B cell (primary cell): ENCODE measurements around the gene MYO16. TPM values are rescaled to one million over a fixed set of nuclear protein-coding genes. Genes with fewer than 3 reads are reported as not detected.
A peak's percentile ranks its signal among the peaks of the same experiment; 100 is the strongest.

ENCODE experiments used
- ATAC-seq: fragments of 200-7000 bp; cut with Tn5 transposase; one replicate; pipeline ENCODE4 v1.10.0; 2021; ENCODE audit warnings: low read depth, mild to moderate bottlenecking, moderate number of reproducible peaks, moderate library complexity
- CTCF ChIA-PET: fragments of 350-600 bp; sonication (Branson Sonifier 250); formaldehyde crosslinking; loops from one replicate; lab custom pipeline; 2021; ENCODE audit warnings: antibody characterized with exemption, inconsistent platforms; lab: Charles Lee
- POLR2A ChIA-PET: fragments of 350-600 bp; sonication (Branson Sonifier 250); formaldehyde crosslinking; loops from one replicate; lab custom pipeline; 2021; ENCODE audit warnings: antibody characterized with exemption; lab: Charles Lee
- DNase-seq: peaks from one replicate; pipeline ENCODE4 v3.0.0; 2013
- H2AFZ ChIP-seq: 2 replicates; pipeline ENCODE4 v1.6.1; 2012; ENCODE audit warnings: mild to moderate bottlenecking, low read depth, low read length; ENCODE audit not compliant: insufficient read depth, poor library complexity, severe bottlenecking
- H3K27ac ChIP-seq, 2 donors: 1 replicate in 1 of 2; 2 replicates in 1 of 2; pipeline ENCODE4 v1.5.1; 2012 to 2013; ENCODE audit warnings: low read length in 2 of 2, mild to moderate bottlenecking in 2 of 2, moderate library complexity in 1 of 2
- H3K27me3 ChIP-seq, 4 experiments: fragments of 200-600 bp in 1 of 4; sonication (generic) in 1 of 4; replicated peaks in 1 of 4; 1 replicate in 2 of 4; 2 replicates in 2 of 4; pipeline versions ENCODE4 v1.6.1 to v1.7.0; 2013 to 2016; ENCODE audit warnings: low read length in 3 of 4, mild to moderate bottlenecking in 2 of 4, mixed read lengths in 1 of 4, moderate library complexity in 1 of 4; ENCODE audit not compliant: insufficient read depth in 4 of 4, control insufficient read depth in 3 of 4; ENCODE audit errors: control extremely low read depth in 1 of 4
- H3K36me3 ChIP-seq, 2 experiments: replicated peaks in 1 of 2; 1 replicate in 1 of 2; 2 replicates in 1 of 2; pipeline versions ENCODE4 v1.6.1 to v1.7.1; 2013; ENCODE audit warnings: low read length in 1 of 2; ENCODE audit not compliant: insufficient read depth in 2 of 2, control insufficient read depth in 1 of 2; ENCODE audit errors: control extremely low read depth in 1 of 2, extremely low read depth in 1 of 2
- H3K4me1 ChIP-seq, 2 donors: fragments of 200-600 bp in 1 of 2; sonication (generic) in 1 of 2; 1 replicate in 1 of 2; 2 replicates in 1 of 2; pipeline versions ENCODE4 v1.5.1 to v1.6.1; 2013 to 2017; ENCODE audit warnings: low read length in 2 of 2; ENCODE audit not compliant: control insufficient read depth in 2 of 2, insufficient read depth in 2 of 2
- H3K4me2 ChIP-seq: replicated peaks from 2 replicates; pipeline ENCODE3; 2012; ENCODE audit warnings: mild to moderate bottlenecking, low read depth, low read length; ENCODE audit not compliant: poor library complexity, severe bottlenecking
- H3K4me3 ChIP-seq, 5 experiments: fragments of 200-600 bp in 1 of 5; sonication (generic) in 1 of 5; 1 replicate in 3 of 5; 2 replicates in 2 of 5; pipeline versions ENCODE4 v1.5.1 to v1.7.0; 2011 to 2016; ENCODE audit warnings: low read length in 4 of 5, mild to moderate bottlenecking in 4 of 5, low read depth in 2 of 5, control low read depth in 1 of 5, moderate library complexity in 1 of 5; ENCODE audit not compliant: insufficient read depth in 1 of 5; ENCODE audit errors: control extremely low read depth in 1 of 5, extremely low read depth in 1 of 5
- H3K79me2 ChIP-seq: fragments of 200-600 bp; sonication (generic); one replicate; pipeline ENCODE4 v1.6.0; 2016; ENCODE audit warnings: low read length; ENCODE audit not compliant: control insufficient read depth, insufficient read depth
- H3K9ac ChIP-seq: fragments of 200-600 bp; sonication (generic); 2 replicates; pipeline ENCODE4 v1.6.1; 2017; ENCODE audit warnings: mild to moderate bottlenecking, low read length, moderate library complexity
- H3K9me3 ChIP-seq, 3 donors: one replicate each; pipeline versions ENCODE4 v1.6.1 to v1.7.1; 2013; ENCODE audit warnings: low read length in 2 of 3; ENCODE audit not compliant: control insufficient read depth in 2 of 3, insufficient read depth in 1 of 3; ENCODE audit errors: control extremely low read depth in 1 of 3
- H4K20me1 ChIP-seq: 2 replicates; pipeline ENCODE4 v1.6.0; 2012; ENCODE audit warnings: mild to moderate bottlenecking, low read length; ENCODE audit not compliant: insufficient read depth, control insufficient read depth, poor library complexity, severe bottlenecking
- H3K27ac Mint-ChIP-seq: one replicate; pipeline ENCODE4 v1.8.0; 2021; ENCODE audit warnings: mixed read lengths
- H3K27me3 Mint-ChIP-seq: one replicate; pipeline ENCODE4 v1.8.0; 2021; ENCODE audit warnings: mixed read lengths
- H3K4me1 Mint-ChIP-seq: one replicate; pipeline ENCODE4 v1.8.0; 2021; ENCODE audit warnings: mixed read lengths
- H3K4me3 Mint-ChIP-seq: one replicate; pipeline ENCODE4 v1.8.0; 2021; ENCODE audit warnings: mixed read lengths
- H3K9me3 Mint-ChIP-seq: one replicate; pipeline ENCODE4 v1.8.0; 2022; ENCODE audit warnings: mixed read lengths; ENCODE audit not compliant: insufficient read depth
- CTCF ChIP-seq: fragments of 200-600 bp; IDR thresholded peaks from one replicate; pipeline ENCODE4 v1.8.0; 2022; ENCODE audit warnings: antibody characterized with exemption, mild to moderate bottlenecking
- EZH2 ChIP-seq: IDR thresholded peaks from 2 replicates; pipeline ENCODE4 v1.6.1; 2012; ENCODE audit warnings: borderline replicate concordance, low read depth, mild to moderate bottlenecking, moderate library complexity, low read length; ENCODE audit not compliant: insufficient read depth, poor library complexity, severe bottlenecking
- WGBS: methylation state at CpG from one replicate; pipeline ENCODE4 v1.1.5; 2013; ENCODE audit warnings: missing lambda C conversion rate; ENCODE audit not compliant: insufficient coverage; 5-methylcytosine and 5-hydroxymethylcytosine counted together
- intact Hi-C: fragments of 100-400 bp; cut with micrococcal nuclease; formaldehyde crosslinking; loops from one replicate; pipeline ENCODE4 v1.10.0; 2022
- polyA plus RNA-seq: library from polyadenylated mRNA; depleted of rRNA; stranded (reverse); fragments of >200 nt; gene quantifications from 2 replicates; pipeline ENCODE4 v1.2.3, GENCODE V29; 2012
- total RNA-seq, 2 donors: library from RNA; stranded (reverse); fragments of 120-200 nt in 1 of 2; gene quantifications; 1 replicate in 1 of 2; 2 replicates in 1 of 2; pipeline versions ENCODE4 v1.2.3 to v1.2.4, GENCODE V29; 2013 to 2022

Gene MYO16
- total and polyA plus RNA-seq, 2 donors (not counting 1 experiment from before 2014, with no cell fraction given): not detected

GRCh38 chr13:108915095-108915633, 285.8 kb downstream of the MYO16 start:
- Mint-ChIP-seq H3K27me3 (peaks cover 14% of the 10 kb centered on the region), H3K27ac (peak overlapping the region; percentile 91), H3K4me3 (peak overlapping the region; percentile 78), H3K9me3 (no peaks in the 10 kb centered on the region), H3K4me1 (peaks cover 16% of the 10 kb centered on the region)
- Histone ChIP-seq H2AFZ (peak overlapping the region; percentile 29), H3K9ac (no peak overlapping the region), H3K36me3 (no peaks in the 10 kb centered on the region), H3K27me3 (no peaks in the 10 kb centered on the region), H3K4me1 (peaks cover 0 to 9% of the 10 kb centered on the region in 2 donors), H3K4me3 (no peak overlapping the region), H3K27ac (no peak overlapping the region), H3K9me3 (no peaks in the 10 kb centered on the region), H3K79me2 (no peaks in the 10 kb centered on the region), H3K4me2 (peak overlapping the region; percentile 33), H4K20me1 (no peaks in the 10 kb centered on the region)
- CTCF ChIA-PET: interaction anchor here (1.0 to 2.3 kb wide), 4 partner anchors 10 to 247 kb away, joined by 3 to 10 read pairs (median 7); no protein-coding TSS in a partner anchor
- intact Hi-C loops: loop anchor here (5.0 kb wide), 1 partner anchor 872 kb away; the partner anchor contains the start of gene IRS2
- DNase-seq: no peak
- POLR2A ChIA-PET: no interaction called here
- TF ChIP-seq EZH2 (no peak), CTCF (no peak)
- no CpG with 5 or more reads among the region's 7 CpGs for WGBS
- no peak for ATAC-seq
